GM19452 (cell line): ENCODE measurements around the gene LOXHD1.

Source experiments
- ATAC-seq: cut with Tn5 transposase; IDR thresholded peaks from one replicate; pipeline ENCODE4 v1.9.1; 2021; ENCODE audit not compliant: unreplicated experiment

Gene LOXHD1

GRCh38 chr18:46630160-46630559, 26.9 kb downstream of the LOXHD1 start:
- no peak for ATAC-seq

- ATAC-seq: no peak
Measured at GRCh38 chr18:46629361-46629760, 27.7 kb downstream of the LOXHD1 start.

- ATAC-seq: no peak
Measured at GRCh38 chr18:46628206-46628605, 28.8 kb downstream of the LOXHD1 start.

GRCh38 chr18:46627136-46627535, 29.9 kb downstream of the LOXHD1 start:
- no peak for ATAC-seq

GRCh38 chr18:46625069-46625468, 32.0 kb downstream of the LOXHD1 start:
- no peak for ATAC-seq

GRCh38 chr18:46624127-46624526, 32.9 kb downstream of the LOXHD1 start:
- no peak for ATAC-seq

- no peak for ATAC-seq
Measured at GRCh38 chr18:46623541-46623940, 33.5 kb downstream of the LOXHD1 start.

GRCh38 chr18:46622999-46623398, 34.0 kb downstream of the LOXHD1 start:
- ATAC-seq: no peak

- ATAC-seq: no peak
Measured at GRCh38 chr18:46622451-46622850, 34.6 kb downstream of the LOXHD1 start.

GRCh38 chr18:46621871-46622270, 35.1 kb downstream of the LOXHD1 start:
- no peak for ATAC-seq

GRCh38 chr18:46621111-46621766, 35.8 kb downstream of the LOXHD1 start:
- ATAC-seq: no peak

GRCh38 chr18:46619559-46619958, 37.5 kb downstream of the LOXHD1 start:
- ATAC-seq: no peak

GRCh38 chr18:46615720-46616119, 41.3 kb downstream of the LOXHD1 start:
- no peak for ATAC-seq

- no peak for ATAC-seq
Measured at GRCh38 chr18:46609048-46609447, 48.0 kb downstream of the LOXHD1 start.

GRCh38 chr18:46607926-46608325, 49.1 kb downstream of the LOXHD1 start:
- no peak for ATAC-seq

GRCh38 chr18:46601141-46601805, 55.7 kb downstream of the LOXHD1 start:
- no peak for ATAC-seq

GRCh38 chr18:46596119-46596518, 60.9 kb downstream of the LOXHD1 start:
- no peak for ATAC-seq

GRCh38 chr18:46591783-46592391, 65.1 kb downstream of the LOXHD1 start:
- no peak for ATAC-seq

- no peak for ATAC-seq
Measured at GRCh38 chr18:46590103-46590502, 66.9 kb downstream of the LOXHD1 start.

GRCh38 chr18:46588971-46589660, 67.9 kb downstream of the LOXHD1 start:
- ATAC-seq: no peak

- no peak for ATAC-seq
Measured at GRCh38 chr18:46587600-46587999, 69.4 kb downstream of the LOXHD1 start.

GRCh38 chr18:46583711-46584110, 73.3 kb downstream of the LOXHD1 start:
- no peak for ATAC-seq
